Lower leg skin (tissue), 3 donors: ENCODE measurements around the gene BBS9.

Source experiments
- CTCF ChIP-seq, 3 donors: fragments of 450-650 bp; IDR thresholded peaks; one replicate each; pipeline ENCODE4 v1.5.1; 2016; ENCODE audit warnings: antibody characterized with exemption in 3 of 3, mild to moderate bottlenecking in 3 of 3, moderate library complexity in 2 of 3
- POLR2A ChIP-seq, 2 donors: fragments of 450-650 bp; IDR thresholded peaks; one replicate each; pipeline ENCODE4 v1.6.1; 2016 to 2017; ENCODE audit warnings: antibody characterized with exemption in 2 of 2, mild to moderate bottlenecking in 1 of 2, moderate library complexity in 1 of 2

- no peak for TF ChIP-seq CTCF (IDR thresholded peaks at IDR 0.05)
- no peak for TF ChIP-seq POLR2A (IDR thresholded peaks at IDR 0.05)
Measured at GRCh38 chr7:33395340-33395739, 266.0 kb downstream of the BBS9 start.
